HG02970 (cell line): ENCODE data around the gene PPT1.
A peak's percentile ranks its signal among the peaks of the same experiment; 100 is the strongest.
"Not testable (repeated sequence)": the region's sequence is repeated elsewhere in the genome, so short reads cannot be mapped to it uniquely, and the experiment has no call there.

Experiments
- ATAC-seq: cut with Tn5 transposase; IDR thresholded peaks from one replicate; pipeline ENCODE4 v1.9.1; 2021; ENCODE audit warnings: mild to moderate bottlenecking, moderate library complexity, moderate number of reproducible peaks; ENCODE audit not compliant: unreplicated experiment, low FRiP score

The PPT1 gene

GRCh38 chr1:40057310-40058030 lies 39.6 kb downstream of the PPT1 start:
- no peak for ATAC-seq

DNA sequence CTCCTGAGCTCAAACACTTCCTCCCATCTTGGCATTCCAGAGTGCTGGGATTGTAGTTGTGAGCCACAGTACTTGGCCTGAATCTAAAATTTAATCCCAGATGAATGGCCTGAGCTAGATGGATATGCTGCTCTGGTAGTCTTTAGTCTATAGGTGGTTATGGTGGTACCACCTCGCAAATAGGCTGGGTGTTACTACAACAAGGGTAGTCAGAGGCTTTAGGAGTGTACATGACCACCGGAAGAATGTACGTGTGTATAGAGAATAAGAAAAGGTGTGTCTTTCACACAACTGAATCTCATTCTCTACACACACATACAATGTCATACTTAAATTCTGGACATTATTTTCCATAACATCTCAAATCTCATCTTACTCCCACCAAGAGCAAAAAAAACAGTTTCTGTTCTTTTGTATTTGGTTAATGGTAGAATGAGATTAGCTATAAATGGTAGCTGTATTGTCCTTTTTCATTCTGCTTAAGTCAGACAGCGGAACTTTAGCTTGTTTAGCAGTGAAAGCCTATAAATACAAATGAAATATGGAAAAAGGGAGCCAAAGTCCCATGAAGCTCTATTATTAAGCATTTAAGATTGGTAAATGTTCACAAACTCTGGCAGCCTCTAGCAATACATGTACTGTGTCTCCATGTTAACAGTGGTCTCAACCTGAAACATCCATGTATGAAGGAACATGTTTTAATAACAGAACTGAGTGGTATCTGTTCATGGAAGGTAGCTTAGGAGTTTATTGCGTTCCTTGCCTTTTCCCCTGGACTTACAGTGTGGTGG lies 40.3 kb downstream of the PPT1 start:
- no peak for ATAC-seq

DNA sequence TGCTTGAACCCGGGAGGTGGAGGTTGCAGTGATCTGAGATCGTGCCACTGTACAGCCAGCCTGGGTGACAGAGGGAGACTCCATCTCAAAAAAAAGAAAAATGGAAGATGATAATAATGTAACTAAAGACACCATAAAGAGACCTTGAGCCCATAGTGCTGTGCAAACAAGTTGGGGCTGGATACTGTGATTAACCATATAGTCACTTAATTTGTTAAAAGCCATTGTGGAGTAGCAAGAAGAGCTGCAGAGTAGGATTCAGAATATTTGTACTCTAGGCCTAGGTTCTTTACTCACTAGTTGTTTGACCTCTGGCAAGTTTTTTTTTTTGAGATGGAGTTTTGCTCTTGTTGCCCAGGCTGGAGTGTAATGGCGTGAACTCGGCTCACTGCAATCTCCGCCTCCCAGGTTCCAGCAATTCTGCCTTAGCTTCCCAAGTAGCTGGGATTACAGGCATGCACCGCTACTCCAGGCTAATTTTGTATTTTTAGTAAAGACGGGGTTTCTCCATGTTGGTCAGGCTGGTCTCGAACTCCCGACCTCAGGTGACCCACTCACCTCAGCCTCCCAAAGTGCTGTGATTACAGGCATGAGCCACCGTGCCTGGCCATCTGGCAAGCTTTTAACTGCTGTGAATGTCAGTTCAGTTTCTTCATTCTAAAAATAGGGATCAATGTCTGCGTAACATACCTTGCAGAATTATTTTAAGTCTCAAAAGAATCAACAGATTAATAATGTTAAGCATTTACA lies 43.7 kb downstream of the PPT1 start:
- no peak for ATAC-seq

DNA sequence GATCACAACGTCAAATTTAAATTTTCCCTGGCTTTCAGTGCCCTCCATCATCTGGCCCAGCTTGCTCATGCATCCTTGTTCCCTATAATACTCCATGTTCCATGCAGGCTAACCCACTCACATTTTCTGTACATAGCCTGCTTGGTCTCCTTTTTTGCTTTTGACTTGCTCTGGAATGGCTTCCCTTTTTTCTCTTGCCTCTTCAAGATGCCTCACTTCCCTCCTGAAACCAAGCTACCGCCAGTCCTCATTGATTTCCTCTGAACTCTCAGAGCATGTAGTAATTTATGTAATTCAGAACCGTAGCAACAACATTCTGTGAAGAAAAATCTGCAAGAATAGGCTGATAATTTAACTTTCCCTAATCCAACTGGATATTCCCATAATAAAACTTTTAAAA lies 46.2 kb downstream of the PPT1 start:
- ATAC-seq, result no peak

DNA sequence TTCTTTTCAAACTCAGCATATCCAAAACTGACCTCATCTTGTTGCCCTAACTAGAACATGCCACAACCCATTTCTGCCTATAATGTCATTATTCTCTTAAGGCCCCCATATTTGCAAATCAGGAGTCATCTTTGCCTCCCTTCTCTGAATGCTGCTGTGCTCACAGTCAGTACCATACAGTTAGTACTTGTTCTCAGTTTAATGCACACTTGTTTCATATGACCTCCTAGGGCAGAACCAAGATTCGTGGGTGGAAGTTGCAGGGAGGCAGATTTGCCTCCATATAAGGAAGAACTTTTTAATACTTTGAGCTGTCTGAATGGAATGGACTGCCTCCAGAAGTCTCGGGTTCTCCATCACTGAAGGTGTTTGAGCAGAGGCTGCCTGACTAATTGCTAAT lies 47.3 kb downstream of the PPT1 start:
- ATAC-seq, result no peak

GRCh38 chr1:40047769-40048168 lies 49.3 kb downstream of the PPT1 start:
- ATAC-seq, result no peak

- no peak for ATAC-seq
Observed at GRCh38 chr1:40047276-40047675, 49.8 kb downstream of the PPT1 start.

- no peak for ATAC-seq
Observed at GRCh38 chr1:40045766-40046165, 51.3 kb downstream of the PPT1 start.

GRCh38 chr1:40045182-40045581 lies 51.9 kb downstream of the PPT1 start:
- ATAC-seq, result no peak

GRCh38 chr1:40044110-40044509 lies 52.9 kb downstream of the PPT1 start:
- ATAC-seq, result no peak

DNA sequence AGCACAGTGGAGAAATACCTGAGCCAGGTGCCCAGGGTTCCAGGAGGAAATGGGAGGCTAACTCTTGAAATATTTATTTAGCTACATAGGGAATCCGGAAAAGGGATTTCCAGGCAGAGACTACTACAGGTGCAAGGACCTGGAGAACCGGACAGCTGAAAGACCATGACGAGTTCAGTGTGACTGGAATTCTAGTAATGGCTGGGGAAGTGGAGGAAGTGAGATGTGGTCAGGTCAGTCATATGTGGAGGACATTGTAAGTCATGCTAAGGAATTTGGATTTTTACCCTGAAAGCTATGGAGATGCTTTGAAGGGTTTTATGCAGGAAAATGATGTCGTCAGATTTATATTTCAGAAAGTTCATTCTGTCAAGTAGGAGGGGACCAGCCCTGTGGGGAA lies 54.7 kb downstream of the PPT1 start:
- no peak for ATAC-seq

GRCh38 chr1:40041466-40041838 lies 55.6 kb downstream of the PPT1 start:
- ATAC-seq, result no peak

- peak; percentile 91 for ATAC-seq
Observed at GRCh38 chr1:40040511-40041465, 56.3 kb downstream of the PPT1 start, which contains the start of gene CAP1. Gene CAP1 (plus strand): TSS chr1:40040729. CDS start chr1:40059347, 18,618 bp downstream.

DNA sequence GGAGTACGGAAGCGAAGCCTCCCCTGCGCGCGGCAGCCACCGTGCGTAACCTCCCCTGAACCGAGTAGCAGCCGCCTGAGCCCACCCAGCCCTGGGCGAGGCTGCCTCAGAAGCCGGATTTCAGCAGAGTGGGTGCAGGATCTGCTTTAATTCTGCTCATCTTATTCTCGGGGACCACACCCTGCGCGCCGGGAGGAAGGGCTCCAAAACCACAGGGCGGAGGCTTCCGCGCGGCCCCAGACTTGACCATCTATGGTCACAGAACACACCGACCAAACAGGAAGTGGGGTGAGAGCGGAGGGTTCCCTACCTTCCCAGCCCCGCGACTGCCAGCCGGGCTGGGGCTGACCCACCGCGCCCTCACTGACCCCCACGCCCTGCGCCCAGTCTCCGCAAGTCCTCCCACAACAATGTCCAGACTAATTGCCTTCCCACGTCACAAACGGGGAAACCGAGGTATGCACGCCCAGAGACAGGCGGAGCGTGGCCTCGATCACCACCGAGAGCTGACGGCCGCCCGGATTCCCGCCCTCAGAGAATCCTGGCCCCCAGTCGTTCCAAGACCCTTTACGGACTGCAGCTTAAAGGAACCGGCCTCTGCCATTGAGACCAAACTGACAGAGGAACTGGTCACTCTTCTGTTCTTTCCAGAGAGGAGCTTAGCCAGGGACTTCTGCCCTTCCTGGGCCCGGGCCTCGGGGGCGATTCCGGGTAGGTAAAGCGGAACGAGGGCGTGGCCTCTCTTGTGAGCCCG lies 57.1 kb downstream of the PPT1 start:
- ATAC-seq, result peak; percentile 44

DNA sequence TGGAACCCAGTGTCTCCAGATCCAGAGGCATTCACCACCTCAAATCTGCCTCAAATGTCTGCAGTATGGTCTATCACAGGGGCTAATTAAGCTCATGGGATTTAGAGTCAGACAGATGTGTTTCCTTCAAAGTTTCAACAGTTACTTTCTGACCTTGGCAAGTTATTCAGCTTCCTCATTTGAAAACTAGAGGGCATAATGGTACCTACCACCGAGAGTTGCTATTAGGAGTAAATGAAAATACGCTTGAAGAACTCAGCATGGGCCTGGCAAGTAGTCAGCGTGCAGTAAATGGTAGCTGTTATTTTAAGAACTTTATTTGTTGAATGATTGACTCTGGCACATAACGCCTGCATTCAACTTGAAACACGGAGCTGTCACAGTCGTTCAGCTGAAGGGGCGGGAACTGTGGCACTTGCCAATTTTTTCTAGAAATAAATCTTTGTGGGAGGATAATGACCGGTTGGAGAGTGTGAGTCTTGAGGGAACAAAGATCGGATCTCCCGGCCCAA lies 57.8 kb downstream of the PPT1 start:
- no peak for ATAC-seq

DNA sequence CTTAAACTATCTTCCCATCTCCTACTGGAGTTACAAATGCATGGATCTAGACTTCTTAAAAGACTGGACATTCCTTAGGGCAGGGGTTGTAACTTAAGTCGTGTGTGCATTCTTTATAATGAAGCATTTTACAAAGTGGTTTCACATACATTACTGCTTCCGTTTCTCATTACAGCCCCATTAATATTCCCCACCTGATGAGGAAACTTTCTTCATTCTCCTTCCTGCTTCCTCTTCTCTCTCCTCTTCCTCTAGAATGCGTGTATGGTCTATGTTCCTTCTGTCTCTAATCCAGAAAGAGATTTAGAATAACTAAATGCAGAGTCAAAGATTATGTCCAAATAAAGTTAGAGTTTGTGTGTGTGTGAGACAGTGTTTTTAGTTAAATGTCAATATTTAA lies 58.4 kb downstream of the PPT1 start:
- ATAC-seq, result no peak

GRCh38 chr1:40037254-40037653 lies 59.8 kb downstream of the PPT1 start:
- ATAC-seq, result not testable (repeated sequence)

- no peak for ATAC-seq
Observed at GRCh38 chr1:40036574-40036973, 60.5 kb downstream of the PPT1 start.

DNA sequence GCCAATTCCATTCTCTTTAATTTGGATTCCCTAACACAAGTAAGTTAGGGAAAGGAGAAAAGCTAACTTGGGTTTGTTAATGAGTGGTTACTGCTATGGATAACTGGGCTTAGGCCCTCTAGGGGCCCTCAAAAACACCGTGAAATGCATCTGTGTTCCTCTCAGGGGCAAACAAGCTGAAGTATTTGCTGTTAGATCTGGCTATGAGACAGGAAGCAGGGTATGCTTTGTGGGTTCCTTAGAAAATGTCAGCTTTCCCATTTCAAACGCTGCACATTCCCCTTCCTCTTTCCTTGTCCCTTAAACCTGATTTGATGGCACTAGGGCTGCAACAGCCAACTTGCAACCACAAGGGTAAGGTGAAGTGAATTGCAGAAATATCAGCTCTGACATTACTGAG lies 62.2 kb downstream of the PPT1 start:
- no peak for ATAC-seq
